SK-N-SH (cell line): ENCODE measurements around the gene IFT20. TPM values are rescaled to one million over a fixed set of nuclear protein-coding genes. Genes with fewer than 3 reads are reported as not detected.

Experiments
- CTCF ChIA-PET: fragments of 300-600, 350-600 bp; formaldehyde crosslinking; extraction: SDS; loops from one replicate; lab custom pipeline; 2021; lab: Yijun Ruan, JAX
- POLR2A ChIA-PET: fragments of 350-600 bp; sonication (Branson Sonifier 250); formaldehyde crosslinking; extraction: SDS; loops from one replicate; lab custom pipeline; 2020; ENCODE audit warnings: antibody characterized with exemption, inconsistent platforms; lab: Yijun Ruan, JAX
- DNase-seq: peaks from one replicate; pipeline ENCODE4 v3.0.0; 2012
- H2AFZ ChIP-seq: fragments of 200-600 bp; sonication (generic); 2 replicates; pipeline ENCODE4 v1.8.1; 2016; ENCODE audit warnings: antibody characterized with exemption, mild to moderate bottlenecking, low read depth
- H3F3A ChIP-seq: fragments of 200-600 bp; sonication (generic); replicated peaks from 2 replicates; pipeline ENCODE3; 2016; ENCODE audit warnings: antibody characterized with exemption, mild to moderate bottlenecking; ENCODE audit not compliant: insufficient read depth
- H3K27ac ChIP-seq, 2 experiments: fragments of 200-500 bp in 1 of 2; fragments of 200-600 bp in 1 of 2; sonication (Bioruptor generic) in 1 of 2; sonication (generic), shearing (Covaris generic) in 1 of 2; 2 replicates each; pipeline versions ENCODE4 v1.5.1 to v1.6.1; 2014 to 2016; ENCODE audit warnings: low read depth in 2 of 2, inconsistent platforms in 1 of 2, low read length in 1 of 2, mild to moderate bottlenecking in 1 of 2, mixed read lengths in 1 of 2
- H3K27me3 ChIP-seq: fragments of 200-600 bp; sonication (generic), shearing (Covaris generic); 2 replicates; pipeline ENCODE4 v1.6.1; 2016; ENCODE audit warnings: mixed run types; ENCODE audit not compliant: insufficient read depth
- H3K36me3 ChIP-seq, 2 experiments: fragments of 200-500 bp in 1 of 2; fragments of 200-600 bp in 1 of 2; sonication (Bioruptor generic) in 1 of 2; sonication (generic) in 1 of 2; replicated peaks in 1 of 2; 2 replicates each; pipeline versions ENCODE3 to v1.5.1; 2014 to 2016; ENCODE audit warnings: low read length in 1 of 2, mild to moderate bottlenecking in 1 of 2; ENCODE audit not compliant: insufficient read depth in 2 of 2, control insufficient read depth in 1 of 2
- H3K4me1 ChIP-seq, 2 experiments: fragments of 200-500 bp in 1 of 2; fragments of 200-600 bp in 1 of 2; sonication (Bioruptor generic) in 1 of 2; sonication (generic), shearing (Covaris generic) in 1 of 2; 2 replicates each; pipeline versions ENCODE4 v1.5.1 to v1.6.1; 2014 to 2016; ENCODE audit warnings: low read depth in 1 of 2, low read length in 1 of 2, mixed run types in 1 of 2; ENCODE audit not compliant: insufficient read depth in 2 of 2, control insufficient read depth in 1 of 2
- H3K4me2 ChIP-seq: fragments of 200-600 bp; sonication (generic), shearing (Covaris generic); 2 replicates; pipeline ENCODE4 v1.6.1; 2017; ENCODE audit warnings: mixed run types
- H3K4me3 ChIP-seq, 2 experiments: fragments of 200-500 bp in 1 of 2; fragments of 200-600 bp in 1 of 2; sonication (Bioruptor generic) in 1 of 2; sonication (generic), shearing (Covaris generic) in 1 of 2; 2 replicates each; pipeline versions ENCODE4 v1.5.1 to v1.8.1; 2014 to 2016; ENCODE audit warnings: low read depth in 2 of 2, inconsistent platforms in 1 of 2, low read length in 1 of 2, mild to moderate bottlenecking in 1 of 2, mixed read lengths in 1 of 2, moderate library complexity in 1 of 2
- H3K79me2 ChIP-seq: fragments of 200-600 bp; sonication (generic); 2 replicates; pipeline ENCODE4 v1.8.1; 2017; ENCODE audit warnings: mild to moderate bottlenecking; ENCODE audit not compliant: insufficient read depth
- H3K9ac ChIP-seq: fragments of 200-600 bp; sonication (generic); 2 replicates; pipeline ENCODE4 v1.6.1; 2017; ENCODE audit warnings: mixed run types
- H3K9me2 ChIP-seq: fragments of 200-600 bp; sonication (generic); 2 replicates; pipeline ENCODE4 v1.6.1; 2017; ENCODE audit warnings: mixed run types
- H3K9me3 ChIP-seq: fragments of 200-600 bp; sonication (generic); 2 replicates; pipeline ENCODE4 v1.6.1; 2017; ENCODE audit warnings: mixed run types, mild to moderate bottlenecking, moderate library complexity
- H4K20me1 ChIP-seq: fragments of 200-600 bp; sonication (generic); 2 replicates; pipeline ENCODE4 v1.6.1; 2017; ENCODE audit warnings: mild to moderate bottlenecking, mixed run types; ENCODE audit not compliant: insufficient read depth
- ELF1 ChIP-seq: IDR thresholded peaks from 2 replicates; pipeline ENCODE4 v1.4.0; 2012
- EP300 ChIP-seq, 2 experiments: IDR thresholded peaks; 2 replicates each; pipeline versions ENCODE4 v1.4.0 to v1.6.1; 2012; ENCODE audit warnings: borderline replicate concordance in 1 of 2, low read depth in 1 of 2, low read length in 1 of 2
- FOSL2 ChIP-seq: IDR thresholded peaks from 2 replicates; pipeline ENCODE4 v1.4.0; 2012; ENCODE audit warnings: low read depth, mild to moderate bottlenecking, moderate library complexity, borderline replicate concordance
- FOXM1 ChIP-seq: IDR thresholded peaks from 2 replicates; pipeline ENCODE4 v1.4.0; 2012; ENCODE audit warnings: low read depth, mild to moderate bottlenecking
- IRF3 ChIP-seq: fragments of 150-350 bp; IDR thresholded peaks from 2 replicates; pipeline ENCODE4 v1.6.1; 2016; ENCODE audit warnings: mild to moderate bottlenecking, low read depth, low read length
- NFIC ChIP-seq: IDR thresholded peaks from 2 replicates; pipeline ENCODE4 v1.4.0; 2012; ENCODE audit warnings: borderline replicate concordance
- NRF1 ChIP-seq: IDR thresholded peaks from 2 replicates; pipeline ENCODE4 v1.6.1; 2012; ENCODE audit warnings: low read depth, mild to moderate bottlenecking, low read length
- RAD21 ChIP-seq: IDR thresholded peaks from 2 replicates; pipeline ENCODE4 v1.6.1; 2012; ENCODE audit warnings: mild to moderate bottlenecking, low read length
- RCOR1 ChIP-seq: fragments of 150-350 bp; IDR thresholded peaks from 2 replicates; pipeline ENCODE4 v1.6.1; 2017; ENCODE audit warnings: antibody characterized with exemption, low read length
- RFX5 ChIP-seq: IDR thresholded peaks from 2 replicates; pipeline ENCODE4 v1.6.1; 2012; ENCODE audit warnings: mild to moderate bottlenecking, improper control_type of control experiment, low read length
- RXRA ChIP-seq: IDR thresholded peaks from 2 replicates; pipeline ENCODE4 v1.4.0; 2012; ENCODE audit warnings: low read depth, mild to moderate bottlenecking, borderline replicate concordance
- YY1 ChIP-seq: IDR thresholded peaks from 2 replicates; pipeline ENCODE4 v1.4.0; 2012; ENCODE audit warnings: low read depth, mild to moderate bottlenecking
- WGBS: methylation state at CpG from one replicate; pipeline ENCODE4 v1.1.6; 2017; ENCODE audit warnings: low lambda C conversion rate; 5-methylcytosine and 5-hydroxymethylcytosine counted together
- polyA plus RNA-seq, 3 experiments: library from polyadenylated mRNA; depleted of rRNA; stranded (reverse); fragments of >200 nt; gene quantifications; 2 replicates each; pipeline ENCODE4 v1.2.3, GENCODE V29; 2012
- TF ChIP-seq, protein P1 (sequence below): IDR thresholded peaks from 2 replicates; pipeline ENCODE4 v1.6.1; 2012; ENCODE audit warnings: mild to moderate bottlenecking, low read depth, low read length, moderate library complexity
- TF ChIP-seq, protein P2 (sequence below): fragments of 200-600 bp; sonication (generic); IDR thresholded peaks from 2 replicates; pipeline ENCODE4 v1.6.1; 2017; ENCODE audit warnings: antibody characterized with exemption, mild to moderate bottlenecking, moderate library complexity
- TF ChIP-seq, protein P3 (sequence below): IDR thresholded peaks from 2 replicates; pipeline ENCODE4; 2012

Gene IFT20
- polyA plus RNA-seq, 1 of the 3 experiments (the other 2 are of a cell fraction) = 75.6 TPM

DNA sequence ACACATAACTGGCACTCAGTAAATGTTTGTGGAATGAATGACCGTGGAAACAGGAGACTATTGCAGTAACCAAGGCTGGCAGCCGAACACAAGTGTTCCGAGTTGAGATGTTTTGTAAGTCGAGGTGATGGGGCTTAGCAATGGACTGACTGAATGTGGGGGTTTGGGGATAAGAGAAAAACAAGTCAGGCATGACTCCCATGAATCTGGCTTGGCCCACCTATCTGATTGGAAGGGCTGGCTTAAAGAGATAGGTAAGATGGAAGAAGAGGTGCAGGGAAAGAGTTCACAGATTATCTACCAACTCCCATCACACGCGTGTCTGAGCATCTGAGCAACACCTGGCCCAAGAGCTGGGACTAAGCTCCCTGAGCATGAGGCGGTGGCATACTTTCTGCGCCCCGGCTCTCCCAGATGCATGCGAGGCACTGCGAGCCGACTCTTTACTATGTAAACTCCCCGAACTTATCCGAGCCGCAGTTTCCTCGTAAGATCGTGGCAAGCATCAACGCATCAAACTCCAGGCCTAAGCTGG, 539 bp downstream of the IFT20 start:
- Histone ChIP-seq H3K36me3 (peaks cover 9 to 27% of the 10 kb centered on the region in 2 experiments), H3K9ac (peak overlapping the region; percentile 82), H4K20me1 (peaks cover 30% of the 10 kb centered on the region; the same call in 1 of the 2 replicates), H2AFZ (peak overlapping the region; percentile 57; the same call in 1 of the 2 replicates), H3K27me3 (no peaks in the 10 kb centered on the region), H3F3A (peaks cover 19% of the 10 kb centered on the region), H3K27ac (peak overlapping the region; percentile 53 to 85; a peak in 3 of 4 replicates), H3K9me2 (no peaks in the 10 kb centered on the region), H3K4me2 (peak overlapping the region; percentile 87), H3K9me3 (no peaks in the 10 kb centered on the region), H3K4me3 (peak overlapping the region; percentile 78 to 91), H3K79me2 (peaks cover 82% of the 10 kb centered on the region), H3K4me1 (peaks cover 11 to 21% of the 10 kb centered on the region in 2 experiments; a peak in 3 of 4 replicates)
- CTCF ChIA-PET = interaction anchor here (1.1 to 3.8 kb wide), 8 partner anchors 9 to 578 kb away, joined by 3 to 19 read pairs (median 4); partner anchors contain the start of genes LYRM9 and POLDIP2
- TF ChIP-seq, protein P1, sequence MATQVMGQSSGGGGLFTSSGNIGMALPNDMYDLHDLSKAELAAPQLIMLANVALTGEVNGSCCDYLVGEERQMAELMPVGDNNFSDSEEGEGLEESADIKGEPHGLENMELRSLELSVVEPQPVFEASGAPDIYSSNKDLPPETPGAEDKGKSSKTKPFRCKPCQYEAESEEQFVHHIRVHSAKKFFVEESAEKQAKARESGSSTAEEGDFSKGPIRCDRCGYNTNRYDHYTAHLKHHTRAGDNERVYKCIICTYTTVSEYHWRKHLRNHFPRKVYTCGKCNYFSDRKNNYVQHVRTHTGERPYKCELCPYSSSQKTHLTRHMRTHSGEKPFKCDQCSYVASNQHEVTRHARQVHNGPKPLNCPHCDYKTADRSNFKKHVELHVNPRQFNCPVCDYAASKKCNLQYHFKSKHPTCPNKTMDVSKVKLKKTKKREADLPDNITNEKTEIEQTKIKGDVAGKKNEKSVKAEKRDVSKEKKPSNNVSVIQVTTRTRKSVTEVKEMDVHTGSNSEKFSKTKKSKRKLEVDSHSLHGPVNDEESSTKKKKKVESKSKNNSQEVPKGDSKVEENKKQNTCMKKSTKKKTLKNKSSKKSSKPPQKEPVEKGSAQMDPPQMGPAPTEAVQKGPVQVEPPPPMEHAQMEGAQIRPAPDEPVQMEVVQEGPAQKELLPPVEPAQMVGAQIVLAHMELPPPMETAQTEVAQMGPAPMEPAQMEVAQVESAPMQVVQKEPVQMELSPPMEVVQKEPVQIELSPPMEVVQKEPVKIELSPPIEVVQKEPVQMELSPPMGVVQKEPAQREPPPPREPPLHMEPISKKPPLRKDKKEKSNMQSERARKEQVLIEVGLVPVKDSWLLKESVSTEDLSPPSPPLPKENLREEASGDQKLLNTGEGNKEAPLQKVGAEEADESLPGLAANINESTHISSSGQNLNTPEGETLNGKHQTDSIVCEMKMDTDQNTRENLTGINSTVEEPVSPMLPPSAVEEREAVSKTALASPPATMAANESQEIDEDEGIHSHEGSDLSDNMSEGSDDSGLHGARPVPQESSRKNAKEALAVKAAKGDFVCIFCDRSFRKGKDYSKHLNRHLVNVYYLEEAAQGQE = no peak
- TF ChIP-seq NRF1 (no peak), RAD21 (no peak), RFX5 (no peak), RXRA (no peak), YY1 (no peak), EP300 (IDR thresholded peaks at IDR 0.05; ENCODE audit: borderline replicate concordance in 1 of 2, low read depth in 1 of 2, low read length in 1 of 2) (no peak), ELF1 (no peak), FOSL2 (no peak)
- TF ChIP-seq, protein P2, sequence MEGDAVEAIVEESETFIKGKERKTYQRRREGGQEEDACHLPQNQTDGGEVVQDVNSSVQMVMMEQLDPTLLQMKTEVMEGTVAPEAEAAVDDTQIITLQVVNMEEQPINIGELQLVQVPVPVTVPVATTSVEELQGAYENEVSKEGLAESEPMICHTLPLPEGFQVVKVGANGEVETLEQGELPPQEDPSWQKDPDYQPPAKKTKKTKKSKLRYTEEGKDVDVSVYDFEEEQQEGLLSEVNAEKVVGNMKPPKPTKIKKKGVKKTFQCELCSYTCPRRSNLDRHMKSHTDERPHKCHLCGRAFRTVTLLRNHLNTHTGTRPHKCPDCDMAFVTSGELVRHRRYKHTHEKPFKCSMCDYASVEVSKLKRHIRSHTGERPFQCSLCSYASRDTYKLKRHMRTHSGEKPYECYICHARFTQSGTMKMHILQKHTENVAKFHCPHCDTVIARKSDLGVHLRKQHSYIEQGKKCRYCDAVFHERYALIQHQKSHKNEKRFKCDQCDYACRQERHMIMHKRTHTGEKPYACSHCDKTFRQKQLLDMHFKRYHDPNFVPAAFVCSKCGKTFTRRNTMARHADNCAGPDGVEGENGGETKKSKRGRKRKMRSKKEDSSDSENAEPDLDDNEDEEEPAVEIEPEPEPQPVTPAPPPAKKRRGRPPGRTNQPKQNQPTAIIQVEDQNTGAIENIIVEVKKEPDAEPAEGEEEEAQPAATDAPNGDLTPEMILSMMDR = no peak
- POLR2A ChIA-PET = interaction anchor here (0.9 to 2.3 kb wide), 5 partner anchors 10 to 23 kb away, joined by 3 to 25 read pairs (median 10); partner anchors contain the start of genes POLDIP2 and TMEM97
- WGBS = 4% methylated on average over 13 of the region's 18 CpGs
- DNase-seq = no peak

GRCh38 chr17:28334171-28334570, 1.1 kb downstream of the IFT20 start:
- Histone ChIP-seq H3K36me3 (peaks cover 7 to 27% of the 10 kb centered on the region in 2 experiments), H4K20me1 (peaks cover 24% of the 10 kb centered on the region; the same call in 1 of the 2 replicates), H3K9me3 (no peaks in the 10 kb centered on the region), H3K27me3 (no peaks in the 10 kb centered on the region), H2AFZ (no peak overlapping the region), H3K4me3 (peak overlapping the region; percentile 78 to 91), H3K79me2 (peaks cover 76% of the 10 kb centered on the region), H3K4me1 (peaks cover 11 to 21% of the 10 kb centered on the region in 2 experiments; a peak in 3 of 4 replicates), H3F3A (peaks cover 19% of the 10 kb centered on the region), H3K9me2 (no peaks in the 10 kb centered on the region), H3K4me2 (peak overlapping the region; percentile 87), H3K27ac (peak overlapping the region in 1 of 2 experiments; percentile 85; a peak in 1 of 4 replicates), H3K9ac (peak overlapping the region; percentile 82)
- 32% methylated on average over 6 of the region's 6 CpGs for WGBS
- ChIA-PET POLR2A (interaction anchor here (1.9 kb wide), 1 partner anchor 15 kb away, joined by 10 read pairs; no protein-coding TSS in a partner anchor), CTCF (interaction anchor here (1.5 to 3.8 kb wide), 3 partner anchors 14 to 441 kb away, joined by 3 to 19 read pairs (median 4); partner anchors contain the start of gene LYRM9)
- no peak for DNase-seq
- TF ChIP-seq FOXM1 (no peak), RFX5 (no peak), NFIC (no peak), YY1 (no peak), RCOR1 (no peak), IRF3 (no peak), NRF1 (no peak), RAD21 (no peak)
- TF ChIP-seq, protein P3, sequence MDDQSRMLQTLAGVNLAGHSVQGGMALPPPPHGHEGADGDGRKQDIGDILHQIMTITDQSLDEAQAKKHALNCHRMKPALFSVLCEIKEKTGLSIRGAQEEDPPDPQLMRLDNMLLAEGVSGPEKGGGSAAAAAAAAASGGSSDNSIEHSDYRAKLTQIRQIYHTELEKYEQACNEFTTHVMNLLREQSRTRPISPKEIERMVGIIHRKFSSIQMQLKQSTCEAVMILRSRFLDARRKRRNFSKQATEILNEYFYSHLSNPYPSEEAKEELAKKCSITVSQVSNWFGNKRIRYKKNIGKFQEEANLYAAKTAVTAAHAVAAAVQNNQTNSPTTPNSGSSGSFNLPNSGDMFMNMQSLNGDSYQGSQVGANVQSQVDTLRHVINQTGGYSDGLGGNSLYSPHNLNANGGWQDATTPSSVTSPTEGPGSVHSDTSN = no peak
